GM19351 (cell line): ENCODE results near the gene PADI4.
"Not testable (repeated sequence)": the region's sequence is repeated elsewhere in the genome, so short reads cannot be mapped to it uniquely, and the experiment has no call there.

Source experiments
- ATAC-seq: cut with Tn5 transposase; IDR thresholded peaks from one replicate; pipeline ENCODE4 v1.9.1; 2021; ENCODE audit warnings: mild to moderate bottlenecking, moderate library complexity; ENCODE audit not compliant: unreplicated experiment

PADI4 gene

DNA sequence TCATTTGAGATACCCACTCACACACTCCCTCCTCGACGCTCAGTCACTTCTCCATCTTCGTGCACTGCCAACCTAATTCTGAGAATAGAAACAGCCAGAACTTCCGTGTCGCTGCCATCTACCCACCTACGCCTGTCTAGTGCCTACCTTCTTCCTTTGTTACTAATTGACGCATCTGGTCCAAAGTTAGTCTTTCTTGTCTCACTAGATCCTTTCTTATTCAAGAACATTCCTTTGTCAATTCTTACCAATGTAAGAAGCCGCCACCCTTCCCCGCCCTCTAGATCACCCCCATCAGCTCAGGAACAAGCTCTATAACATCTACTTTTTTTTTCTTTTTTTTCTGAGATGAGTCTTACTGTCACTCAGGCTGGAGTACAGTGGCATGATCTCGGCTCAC is 67.7 kb downstream of the PADI4 start:
- ATAC-seq = no peak

DNA sequence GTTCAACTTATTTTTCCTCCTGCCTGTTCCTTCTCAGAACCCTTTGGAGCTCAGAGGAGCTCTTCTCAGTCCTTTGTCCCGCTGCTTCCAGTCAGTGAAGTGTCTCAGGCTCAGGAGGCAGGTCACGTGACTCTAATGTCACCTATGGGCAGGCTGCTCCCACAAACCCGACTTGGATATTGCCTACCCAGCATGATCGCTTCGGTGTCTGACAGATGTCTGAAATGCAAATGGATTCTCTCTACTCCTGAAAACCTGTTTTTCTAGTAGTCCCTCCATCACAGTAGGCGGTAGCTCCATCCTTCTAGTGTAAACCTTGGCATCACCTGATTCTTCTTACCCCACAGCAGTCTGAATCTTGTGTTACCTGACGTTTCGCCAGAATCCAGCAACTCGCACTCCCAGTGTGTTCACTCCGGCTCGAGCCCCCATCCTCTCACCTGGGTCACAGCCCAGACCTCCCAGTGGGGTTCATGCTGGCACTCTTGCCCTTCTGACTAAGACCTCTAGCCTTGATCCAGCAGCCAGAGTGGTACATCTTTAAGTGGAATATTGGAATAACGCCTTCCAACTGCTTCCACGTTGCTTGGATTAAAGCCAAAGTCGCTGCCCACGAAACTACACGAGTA is 69.4 kb downstream of the PADI4 start:
- ATAC-seq = no peak

DNA sequence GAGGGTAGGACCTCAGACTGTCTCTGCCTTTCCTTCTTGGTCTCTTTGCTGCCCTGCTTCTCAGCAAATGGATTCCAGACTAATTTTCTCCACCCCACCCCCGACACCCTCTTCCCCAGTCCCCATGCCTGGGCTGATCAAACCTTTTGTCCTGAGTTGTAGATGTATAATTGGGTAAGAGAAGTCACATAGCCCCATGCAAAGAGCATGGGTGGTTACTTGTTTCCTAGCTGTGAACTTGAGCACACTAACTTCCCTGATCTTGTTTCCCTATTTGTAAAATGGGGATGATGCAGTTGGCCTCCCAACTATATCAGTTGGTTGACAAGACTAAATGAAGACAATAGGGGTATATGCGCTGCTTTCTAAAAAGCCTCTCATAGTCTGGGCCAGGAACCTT is 73.2 kb downstream of the PADI4 start:
- no peak for ATAC-seq

DNA sequence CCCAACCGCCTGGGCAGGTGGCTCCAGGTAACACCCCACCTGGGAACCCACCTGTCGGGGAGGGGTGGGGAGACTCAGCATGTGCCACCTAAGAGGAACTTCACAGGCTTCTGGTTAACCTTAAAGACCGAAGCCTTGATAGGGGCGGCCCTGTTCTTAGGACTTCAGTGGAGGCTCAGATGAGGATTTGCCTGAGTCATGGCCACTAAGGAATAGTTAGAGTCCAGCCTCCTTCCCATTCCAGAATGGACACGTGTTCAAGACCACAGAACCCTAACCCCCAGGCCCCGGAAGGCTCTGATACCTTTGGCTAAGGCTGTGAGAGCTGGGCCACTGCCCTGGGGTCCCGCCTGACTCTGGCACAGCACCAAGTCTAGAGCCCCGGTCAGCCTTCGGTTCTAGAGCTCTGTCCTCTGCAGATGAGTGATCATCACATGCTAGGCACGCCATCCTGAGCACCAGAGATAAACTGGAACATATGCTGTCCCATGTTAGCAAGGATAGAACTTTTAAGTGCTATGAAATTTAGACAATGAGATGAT is 84.3 kb downstream of the PADI4 start:
- ATAC-seq = no peak

DNA sequence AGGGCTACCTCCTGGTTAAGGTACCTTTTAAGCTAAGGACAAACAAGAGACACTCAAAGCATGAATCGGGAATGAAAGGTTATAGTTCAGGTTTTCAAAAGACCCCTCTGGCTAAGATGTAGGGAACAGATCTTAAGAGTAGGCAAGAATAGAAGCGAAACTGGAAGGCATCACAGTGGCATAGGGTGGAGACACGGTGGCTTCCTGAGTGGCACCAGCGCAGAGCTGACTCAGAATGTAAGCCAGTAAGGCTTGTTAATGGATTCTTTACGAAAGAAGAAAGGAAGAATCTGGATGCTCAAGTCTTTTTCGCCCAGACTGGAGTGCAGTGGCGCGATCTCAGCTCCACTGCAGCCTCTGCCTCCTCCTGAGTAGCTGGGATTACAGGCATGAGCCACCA is 85.2 kb downstream of the PADI4 start:
- no peak for ATAC-seq

DNA sequence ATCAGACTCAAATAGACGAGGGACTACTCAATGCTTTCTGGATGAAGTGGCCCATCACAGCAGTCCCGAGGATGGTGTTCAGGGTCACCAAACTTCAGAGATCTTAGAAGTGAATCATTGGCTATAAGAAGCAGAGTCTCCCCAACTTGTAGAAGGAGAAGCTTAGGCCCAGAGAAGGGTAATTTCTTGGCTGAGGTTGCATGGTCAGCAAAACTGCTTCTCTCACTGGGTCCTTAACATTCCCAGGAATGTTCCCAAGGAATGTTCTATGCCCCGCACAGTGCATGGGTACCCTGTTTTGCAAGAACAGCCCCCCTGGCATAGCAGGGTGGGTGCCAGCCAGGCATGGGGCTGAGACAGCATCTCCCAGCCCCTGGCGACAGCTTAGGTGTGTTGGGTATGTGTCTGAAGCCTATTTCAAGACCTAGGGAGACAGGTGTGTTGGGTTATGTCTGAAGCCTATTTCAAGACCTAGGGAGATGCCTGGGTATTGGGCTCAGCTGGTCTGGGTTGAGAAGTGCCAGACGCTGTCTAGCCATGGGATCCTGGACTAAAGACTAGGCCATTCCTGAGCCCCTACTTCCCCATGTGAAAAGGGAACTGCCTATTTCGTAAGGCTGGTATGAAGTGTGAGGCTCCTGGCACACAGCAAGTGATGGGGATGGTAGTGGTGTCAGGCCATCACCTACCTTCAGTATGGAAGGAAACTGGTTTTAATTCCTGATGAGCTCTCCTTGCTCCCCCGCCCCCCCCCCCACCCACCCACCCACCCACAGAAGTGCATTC is 90.1 kb downstream of the PADI4 start:
- no peak for ATAC-seq

DNA sequence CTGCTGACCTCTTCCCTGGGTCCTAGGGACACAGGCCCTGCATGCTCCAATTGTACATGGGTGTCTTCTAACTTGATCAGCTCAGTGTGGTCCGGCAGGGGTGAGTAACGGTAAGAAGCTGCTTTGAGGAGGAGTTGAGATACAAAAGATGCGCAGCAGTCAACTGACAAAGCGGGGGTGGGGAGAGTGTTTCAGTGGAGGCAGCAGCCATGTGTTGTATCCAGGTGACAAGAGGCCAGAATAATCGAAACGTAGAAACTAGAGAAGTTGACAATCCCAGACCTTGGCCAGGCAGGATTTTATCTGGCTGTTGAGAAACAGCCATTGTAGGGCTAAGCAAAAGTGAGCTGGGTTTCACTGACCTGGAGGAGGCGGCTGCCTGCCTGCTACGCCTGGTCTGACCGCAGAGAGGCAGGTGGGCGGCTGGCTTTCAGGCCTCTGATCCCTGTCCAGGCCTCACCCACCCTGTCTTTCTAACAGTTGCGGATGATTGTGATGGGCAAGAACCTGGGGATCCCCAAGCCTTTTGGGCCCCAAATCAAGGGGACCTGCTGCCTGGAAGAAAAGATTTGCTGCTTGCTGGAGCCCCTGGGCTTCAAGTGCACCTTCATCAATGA is 92.8 kb downstream of the PADI4 start:
- no peak for ATAC-seq

DNA sequence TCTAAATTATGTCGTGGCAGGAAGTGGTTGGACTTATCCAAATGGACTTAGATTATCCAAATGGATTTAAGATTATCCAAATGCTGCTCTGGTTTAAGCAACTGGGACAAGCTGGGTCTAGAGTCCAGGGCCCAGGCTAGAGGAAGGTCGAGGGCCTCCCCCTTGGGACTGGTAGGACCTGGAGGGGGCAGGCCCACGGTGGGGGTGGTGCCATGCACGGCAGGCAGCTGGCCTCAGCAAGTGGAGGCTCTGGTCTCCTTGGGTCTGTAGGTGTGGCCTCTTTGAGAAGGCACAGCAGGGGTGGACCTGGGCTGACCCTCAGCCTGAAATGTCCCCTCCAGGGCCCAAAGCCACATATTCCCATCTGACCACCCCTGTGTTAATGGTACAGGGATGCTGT is 93.8 kb downstream of the PADI4 start:
- no peak for ATAC-seq

DNA sequence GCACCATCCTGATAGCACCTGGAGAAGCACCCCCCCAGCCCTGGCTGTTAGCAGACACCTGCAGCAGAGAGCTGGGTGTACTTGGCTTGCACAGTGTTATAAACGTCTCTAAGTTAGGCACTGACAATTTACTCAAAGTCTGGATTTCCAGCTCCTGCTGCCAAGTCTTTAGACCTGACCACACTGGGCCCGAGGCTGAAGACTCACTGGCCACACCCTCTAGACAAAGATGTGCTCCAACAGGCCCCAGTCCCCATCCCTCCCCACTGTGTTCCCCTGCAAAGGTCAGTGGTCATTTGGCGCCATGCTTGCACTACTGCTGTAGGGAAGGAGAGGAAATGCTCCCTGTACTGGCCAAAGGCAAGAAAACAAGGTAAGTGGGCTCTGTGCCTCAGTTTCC is 95.1 kb downstream of the PADI4 start:
- ATAC-seq = no peak

DNA sequence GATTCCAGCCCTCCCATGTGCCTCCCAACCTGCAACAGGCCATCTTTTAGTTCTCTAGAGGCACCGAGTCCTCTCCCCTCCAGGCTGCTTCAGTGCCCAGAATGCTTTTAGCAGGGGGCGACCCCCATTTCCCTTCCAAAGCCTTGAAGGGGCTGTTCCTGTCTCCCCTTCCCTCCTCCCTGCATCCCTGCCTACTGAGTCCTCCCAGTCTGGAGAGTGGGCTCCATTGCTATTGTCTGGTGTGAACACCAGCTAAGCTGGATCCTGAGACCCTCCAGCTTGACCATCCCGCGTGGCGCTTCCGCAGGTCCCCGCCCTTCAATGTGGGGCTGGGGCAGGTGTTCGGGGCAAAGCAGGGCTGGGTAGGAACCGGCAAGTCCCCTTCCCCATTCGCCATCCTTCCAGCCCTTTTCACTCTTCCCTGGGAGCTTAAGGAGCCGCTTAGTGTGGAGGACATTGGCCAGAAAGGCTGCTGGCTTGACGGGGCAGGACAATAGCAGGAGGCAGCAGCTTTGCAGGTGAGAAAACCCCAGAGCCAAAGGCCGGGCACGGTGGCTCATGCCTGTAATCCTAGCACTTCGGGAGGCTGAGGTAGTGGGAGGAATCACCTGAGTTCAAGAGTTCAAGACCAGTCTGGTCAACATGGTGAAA is 96.2 kb downstream of the PADI4 start:
- no peak for ATAC-seq

DNA sequence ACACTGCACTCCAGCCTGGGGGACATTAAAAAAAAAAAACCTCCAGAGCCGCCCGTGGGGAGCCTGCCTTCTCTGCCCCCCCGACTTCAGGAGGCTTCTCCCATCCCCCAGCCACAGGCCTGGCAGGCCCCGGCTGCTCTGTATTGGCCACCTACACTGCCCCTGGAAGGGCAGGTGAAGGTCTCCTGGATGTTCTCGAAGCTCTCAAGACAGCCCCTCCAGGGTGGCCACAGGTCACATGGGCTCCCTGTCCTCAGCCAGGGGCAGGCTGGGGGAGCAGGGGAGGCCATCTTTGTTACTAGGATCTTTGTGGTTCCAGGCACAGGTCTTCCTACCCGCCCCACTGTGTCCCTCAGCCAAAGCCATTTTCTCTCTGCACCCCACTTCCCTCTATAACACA is 96.8 kb downstream of the PADI4 start:
- ATAC-seq = no peak

DNA sequence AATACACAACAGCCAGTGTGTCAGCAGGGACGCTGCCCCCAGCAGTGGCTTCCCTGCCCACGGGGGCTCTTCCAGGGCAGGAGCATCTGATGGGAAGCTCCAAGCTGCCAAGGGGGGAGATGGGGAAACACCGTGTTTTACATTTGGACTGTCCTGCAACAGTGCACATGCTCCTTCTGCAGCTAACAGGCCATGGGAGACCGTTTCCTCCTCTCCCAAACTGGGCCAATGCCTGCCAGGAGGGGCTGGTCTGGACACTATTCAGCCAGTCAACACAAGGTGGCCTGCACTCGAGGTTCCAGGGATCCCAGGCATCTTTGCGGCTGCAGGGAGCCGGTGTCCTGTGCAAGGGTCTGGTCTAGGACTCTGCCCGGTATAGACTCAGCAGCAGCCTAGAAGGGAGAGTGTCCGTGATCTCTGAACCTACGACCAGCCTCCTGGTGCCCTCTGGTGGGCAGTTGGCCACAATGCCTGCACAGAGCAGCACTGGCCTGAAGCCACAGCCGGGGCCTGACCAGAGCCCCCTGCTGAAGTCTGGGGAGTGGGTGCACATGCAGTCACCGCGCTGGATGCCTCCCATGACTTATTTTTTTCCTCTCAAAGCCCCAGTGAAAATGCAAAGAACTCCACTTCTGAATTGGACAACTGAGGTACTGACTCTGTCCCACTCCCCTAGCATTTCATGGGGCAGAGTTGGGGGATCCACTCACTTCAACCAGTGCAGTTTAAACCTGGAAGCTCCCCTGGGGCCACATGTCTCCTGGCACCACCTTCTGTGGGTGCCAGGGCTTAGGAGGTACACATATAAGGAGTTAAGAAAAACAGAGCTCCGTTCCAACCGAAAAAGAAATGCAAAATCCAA is 98.1 kb downstream of the PADI4 start:
- no peak for ATAC-seq

DNA sequence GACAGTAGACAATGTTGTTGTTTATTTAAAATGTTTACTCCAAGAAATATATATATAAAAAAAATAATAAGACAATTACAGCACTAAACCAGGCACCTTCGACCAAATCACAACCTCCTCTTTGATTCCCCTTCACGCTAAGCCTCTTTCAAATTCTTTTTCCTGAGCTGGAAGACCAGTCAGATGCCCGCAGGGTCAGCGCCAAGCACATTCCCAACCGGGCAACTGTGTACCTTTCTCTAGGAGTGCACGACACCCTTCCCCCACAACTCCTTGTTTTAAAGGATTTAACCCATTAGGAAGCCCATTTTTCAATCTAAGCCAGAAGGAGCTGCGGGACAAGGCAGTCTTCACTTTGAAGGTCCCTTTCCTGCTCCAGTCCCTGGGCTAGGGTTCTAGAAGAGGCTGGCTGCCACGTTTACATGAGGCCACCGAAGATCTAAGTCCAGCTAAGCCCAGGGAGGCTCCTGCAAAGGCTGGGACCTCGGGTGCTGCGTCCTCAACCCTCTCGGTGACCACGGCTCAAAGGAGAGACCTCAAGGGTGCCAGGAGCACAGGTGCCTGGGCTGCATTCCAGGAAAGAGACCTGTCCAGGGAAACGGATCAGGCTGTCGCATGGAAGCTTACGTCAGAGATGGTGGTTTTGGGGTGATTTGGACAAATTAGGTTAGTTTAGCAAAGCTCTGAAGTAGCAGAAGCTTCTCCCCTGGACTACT is 98.9 kb downstream of the PADI4 start:
- ATAC-seq = not testable (repeated sequence)

DNA sequence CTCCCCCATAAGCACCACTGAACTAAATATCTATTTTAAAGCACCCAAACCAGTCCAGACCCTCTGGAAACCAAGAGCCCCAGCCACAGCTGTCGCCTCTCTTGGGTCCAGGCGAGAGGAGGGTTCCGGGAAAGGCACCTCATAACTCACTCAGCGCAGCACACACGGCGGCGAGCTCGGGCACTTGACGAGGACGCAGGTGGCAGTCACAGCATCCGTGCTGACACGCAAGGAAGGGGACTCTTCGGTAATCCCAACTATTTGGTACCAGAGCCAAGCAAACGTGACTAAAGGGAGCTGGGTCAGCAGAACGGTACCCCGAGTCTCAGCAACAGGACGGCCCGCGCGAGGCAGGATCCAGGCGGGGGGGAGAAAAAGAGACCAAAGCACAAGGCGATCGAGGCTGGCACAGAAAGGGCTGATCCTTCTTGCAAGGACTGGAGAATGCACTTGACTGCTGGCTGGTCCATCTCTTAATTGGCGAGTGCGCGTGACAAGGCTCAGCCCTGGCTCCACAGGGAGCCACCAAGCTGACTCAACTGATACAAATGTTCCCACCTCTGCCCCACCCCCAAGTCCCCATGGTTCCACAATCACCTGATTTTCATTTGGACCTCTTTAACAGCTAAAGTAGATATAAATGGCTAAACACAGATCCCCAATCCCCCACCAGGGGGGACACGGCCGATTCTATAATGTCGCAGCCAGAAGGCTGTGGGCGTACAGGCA is 100.0 kb downstream of the PADI4 start:
- ATAC-seq = not testable (repeated sequence)

DNA sequence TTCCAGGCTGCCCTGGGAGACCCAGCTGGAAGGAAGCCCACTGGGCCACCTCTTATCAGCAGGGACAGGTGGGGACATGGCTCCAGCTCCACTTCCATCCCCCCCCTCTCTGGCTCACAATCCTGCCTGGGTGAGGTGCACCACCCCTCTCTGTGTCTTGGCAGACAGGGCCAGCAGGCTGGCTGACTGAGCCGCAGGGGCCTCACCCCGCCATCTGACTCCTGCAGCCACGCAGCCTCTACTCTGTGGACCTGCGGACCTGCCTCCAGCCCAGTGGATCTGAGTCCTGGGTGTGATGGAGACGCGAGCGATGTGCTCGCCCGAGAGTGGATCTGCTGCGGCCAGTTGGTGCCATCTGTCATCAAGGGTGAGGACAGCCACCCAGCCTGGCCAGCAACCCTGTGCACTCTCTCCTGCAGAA is 101.4 kb downstream of the PADI4 start:
- no peak for ATAC-seq

DNA sequence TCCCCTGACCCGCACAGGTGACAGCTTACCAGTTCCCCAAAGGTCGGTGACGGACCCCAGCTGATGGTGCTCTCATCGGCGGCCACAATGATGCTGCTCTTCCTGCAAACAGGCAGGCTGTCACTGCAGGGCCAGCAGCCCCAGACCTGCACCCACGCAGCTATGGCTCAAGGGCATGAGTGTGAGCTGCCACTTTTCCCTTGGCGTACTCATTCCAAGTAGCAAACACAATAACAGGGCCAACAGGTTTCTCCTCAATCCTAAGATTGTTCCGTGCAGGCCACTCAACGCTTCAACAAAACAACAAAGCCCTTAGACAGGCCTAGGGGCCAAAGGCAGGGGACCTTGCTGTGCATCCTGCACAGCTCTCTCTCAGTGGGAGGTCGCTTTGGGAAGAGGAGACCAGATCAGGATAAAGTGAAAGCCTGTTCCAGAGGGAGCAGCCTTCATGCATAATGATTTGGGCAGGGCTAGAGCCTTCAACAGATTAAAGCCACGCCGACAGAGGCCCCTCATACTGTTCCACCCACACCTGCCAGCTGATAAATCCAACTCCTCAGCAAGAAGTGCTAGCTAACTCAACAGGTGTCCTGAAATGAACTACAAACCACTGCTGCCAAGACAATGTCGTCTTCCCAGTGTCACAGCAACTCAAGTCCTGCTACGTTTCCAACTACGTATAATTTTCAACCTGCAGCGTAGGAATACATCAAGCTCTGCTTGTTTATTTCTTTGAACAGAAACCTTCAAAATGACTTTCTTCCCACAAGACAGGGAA is 104.3 kb downstream of the PADI4 start:
- ATAC-seq = no peak
